Prostate gland (tissue), 2 donors: ENCODE results near the gene KDELR1.

Experiments used
- POLR2A ChIP-seq: fragments of 450-650 bp; IDR thresholded peaks from one replicate; pipeline ENCODE4 v1.6.1; 2016; ENCODE audit warnings: antibody characterized with exemption, mild to moderate bottlenecking
- POLR2AphosphoS5 ChIP-seq: sonication (generic); formaldehyde crosslinking; IDR thresholded peaks from one replicate; pipeline ENCODE4 v1.6.1; 2017; ENCODE audit warnings: antibody characterized with exemption
- TF ChIP-seq, protein P1 (sequence below), 4 experiments: fragments of 200-600 bp in 2 of 4; fragments of 450-650 bp in 2 of 4; sonication (generic) in 2 of 4; IDR thresholded peaks; 1 replicate in 3 of 4; 2 replicates in 1 of 4; pipeline ENCODE4 v1.5.1; 2016 to 2019; ENCODE audit warnings: antibody characterized with exemption in 4 of 4, mild to moderate bottlenecking in 2 of 4, moderate library complexity in 2 of 4

DNA sequence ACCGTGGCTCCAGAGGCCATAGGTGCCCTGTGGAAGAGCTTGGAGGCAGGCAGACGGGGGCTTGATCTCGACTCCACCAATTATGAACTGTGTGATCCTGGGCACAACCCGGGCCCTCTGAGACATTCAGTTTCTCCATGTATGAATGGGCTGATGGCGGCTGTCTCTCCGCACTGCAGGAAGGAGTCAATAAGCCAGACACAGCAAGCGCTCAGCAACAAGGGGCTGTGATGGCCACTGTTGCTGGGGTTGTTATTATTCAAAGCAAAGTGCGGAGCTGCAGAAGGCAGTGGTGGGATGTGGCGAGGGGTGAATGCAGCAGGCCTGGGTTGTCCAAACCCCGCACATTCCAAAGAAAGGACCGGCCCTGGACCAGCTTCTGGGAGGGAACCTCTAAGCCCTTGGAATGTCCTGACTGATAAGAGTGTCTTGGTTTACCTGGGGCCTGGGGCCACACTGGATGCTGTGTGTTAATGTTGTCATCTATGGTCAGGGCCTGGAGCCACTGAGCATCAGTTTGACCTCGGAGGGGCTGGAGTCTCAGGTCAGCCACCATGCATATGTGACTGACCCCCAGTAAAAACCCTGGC, 35.9 kb downstream of the KDELR1 start:
- TF ChIP-seq, protein P1, sequence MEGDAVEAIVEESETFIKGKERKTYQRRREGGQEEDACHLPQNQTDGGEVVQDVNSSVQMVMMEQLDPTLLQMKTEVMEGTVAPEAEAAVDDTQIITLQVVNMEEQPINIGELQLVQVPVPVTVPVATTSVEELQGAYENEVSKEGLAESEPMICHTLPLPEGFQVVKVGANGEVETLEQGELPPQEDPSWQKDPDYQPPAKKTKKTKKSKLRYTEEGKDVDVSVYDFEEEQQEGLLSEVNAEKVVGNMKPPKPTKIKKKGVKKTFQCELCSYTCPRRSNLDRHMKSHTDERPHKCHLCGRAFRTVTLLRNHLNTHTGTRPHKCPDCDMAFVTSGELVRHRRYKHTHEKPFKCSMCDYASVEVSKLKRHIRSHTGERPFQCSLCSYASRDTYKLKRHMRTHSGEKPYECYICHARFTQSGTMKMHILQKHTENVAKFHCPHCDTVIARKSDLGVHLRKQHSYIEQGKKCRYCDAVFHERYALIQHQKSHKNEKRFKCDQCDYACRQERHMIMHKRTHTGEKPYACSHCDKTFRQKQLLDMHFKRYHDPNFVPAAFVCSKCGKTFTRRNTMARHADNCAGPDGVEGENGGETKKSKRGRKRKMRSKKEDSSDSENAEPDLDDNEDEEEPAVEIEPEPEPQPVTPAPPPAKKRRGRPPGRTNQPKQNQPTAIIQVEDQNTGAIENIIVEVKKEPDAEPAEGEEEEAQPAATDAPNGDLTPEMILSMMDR (IDR thresholded peaks at IDR 0.05): no peak
- TF ChIP-seq POLR2A (no peak), POLR2AphosphoS5 (no peak)
